HL-60 (cell line): ENCODE measurements around the gene ZNF555.

Source experiments
- TF ChIP-seq, protein P1 (sequence below): IDR thresholded peaks from one replicate; pipeline ENCODE4 v1.5.1; 2011; ENCODE audit warnings: low read length, control low read depth, inconsistent platforms; ENCODE audit not compliant: insufficient read depth
- TF ChIP-seq, protein P2 (sequence below): IDR thresholded peaks from 2 replicates; pipeline ENCODE4 v1.6.1; 2012; ENCODE audit warnings: low read depth; ENCODE audit not compliant: insufficient replicate concordance

DNA sequence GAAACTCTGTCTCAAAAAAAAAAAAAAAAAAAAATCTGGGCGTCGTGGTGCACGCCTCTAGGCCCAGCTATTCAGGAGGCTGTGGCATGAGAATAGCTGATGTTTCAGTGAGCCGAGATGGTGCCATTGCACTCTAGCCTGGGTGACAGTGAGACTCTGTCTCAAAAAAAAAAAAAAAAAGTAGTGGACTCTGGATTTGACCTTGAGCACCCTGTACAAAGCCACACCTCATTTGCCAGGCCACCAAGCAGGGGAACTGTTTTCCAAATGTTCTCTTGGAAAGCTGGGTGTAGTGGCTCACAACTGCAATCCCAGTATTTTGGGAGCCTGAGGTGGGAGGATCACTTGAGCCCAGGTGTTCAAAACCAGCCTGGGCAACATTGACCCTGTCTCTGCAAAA, 3.8 kb upstream of the ZNF555 start:
- TF ChIP-seq, protein P1, sequence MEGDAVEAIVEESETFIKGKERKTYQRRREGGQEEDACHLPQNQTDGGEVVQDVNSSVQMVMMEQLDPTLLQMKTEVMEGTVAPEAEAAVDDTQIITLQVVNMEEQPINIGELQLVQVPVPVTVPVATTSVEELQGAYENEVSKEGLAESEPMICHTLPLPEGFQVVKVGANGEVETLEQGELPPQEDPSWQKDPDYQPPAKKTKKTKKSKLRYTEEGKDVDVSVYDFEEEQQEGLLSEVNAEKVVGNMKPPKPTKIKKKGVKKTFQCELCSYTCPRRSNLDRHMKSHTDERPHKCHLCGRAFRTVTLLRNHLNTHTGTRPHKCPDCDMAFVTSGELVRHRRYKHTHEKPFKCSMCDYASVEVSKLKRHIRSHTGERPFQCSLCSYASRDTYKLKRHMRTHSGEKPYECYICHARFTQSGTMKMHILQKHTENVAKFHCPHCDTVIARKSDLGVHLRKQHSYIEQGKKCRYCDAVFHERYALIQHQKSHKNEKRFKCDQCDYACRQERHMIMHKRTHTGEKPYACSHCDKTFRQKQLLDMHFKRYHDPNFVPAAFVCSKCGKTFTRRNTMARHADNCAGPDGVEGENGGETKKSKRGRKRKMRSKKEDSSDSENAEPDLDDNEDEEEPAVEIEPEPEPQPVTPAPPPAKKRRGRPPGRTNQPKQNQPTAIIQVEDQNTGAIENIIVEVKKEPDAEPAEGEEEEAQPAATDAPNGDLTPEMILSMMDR: no peak
- TF ChIP-seq, protein P2, sequence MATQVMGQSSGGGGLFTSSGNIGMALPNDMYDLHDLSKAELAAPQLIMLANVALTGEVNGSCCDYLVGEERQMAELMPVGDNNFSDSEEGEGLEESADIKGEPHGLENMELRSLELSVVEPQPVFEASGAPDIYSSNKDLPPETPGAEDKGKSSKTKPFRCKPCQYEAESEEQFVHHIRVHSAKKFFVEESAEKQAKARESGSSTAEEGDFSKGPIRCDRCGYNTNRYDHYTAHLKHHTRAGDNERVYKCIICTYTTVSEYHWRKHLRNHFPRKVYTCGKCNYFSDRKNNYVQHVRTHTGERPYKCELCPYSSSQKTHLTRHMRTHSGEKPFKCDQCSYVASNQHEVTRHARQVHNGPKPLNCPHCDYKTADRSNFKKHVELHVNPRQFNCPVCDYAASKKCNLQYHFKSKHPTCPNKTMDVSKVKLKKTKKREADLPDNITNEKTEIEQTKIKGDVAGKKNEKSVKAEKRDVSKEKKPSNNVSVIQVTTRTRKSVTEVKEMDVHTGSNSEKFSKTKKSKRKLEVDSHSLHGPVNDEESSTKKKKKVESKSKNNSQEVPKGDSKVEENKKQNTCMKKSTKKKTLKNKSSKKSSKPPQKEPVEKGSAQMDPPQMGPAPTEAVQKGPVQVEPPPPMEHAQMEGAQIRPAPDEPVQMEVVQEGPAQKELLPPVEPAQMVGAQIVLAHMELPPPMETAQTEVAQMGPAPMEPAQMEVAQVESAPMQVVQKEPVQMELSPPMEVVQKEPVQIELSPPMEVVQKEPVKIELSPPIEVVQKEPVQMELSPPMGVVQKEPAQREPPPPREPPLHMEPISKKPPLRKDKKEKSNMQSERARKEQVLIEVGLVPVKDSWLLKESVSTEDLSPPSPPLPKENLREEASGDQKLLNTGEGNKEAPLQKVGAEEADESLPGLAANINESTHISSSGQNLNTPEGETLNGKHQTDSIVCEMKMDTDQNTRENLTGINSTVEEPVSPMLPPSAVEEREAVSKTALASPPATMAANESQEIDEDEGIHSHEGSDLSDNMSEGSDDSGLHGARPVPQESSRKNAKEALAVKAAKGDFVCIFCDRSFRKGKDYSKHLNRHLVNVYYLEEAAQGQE: no peak
